T-helper 2 cell treated with Interferon-gamma antibody and Interleukin-4, amounts not matched to agents 100 ng/mL and 5 ng/mL, for 36 hours (primary cell): Measurements from ENCODE around the gene TAS2R40. TPM values are rescaled to one million over a fixed set of nuclear protein-coding genes. Genes with fewer than 3 reads are reported as not detected.
"Not testable (repeated sequence)": the region's sequence is repeated elsewhere in the genome, so short reads cannot be mapped to it uniquely, and the experiment has no call there.

Source experiments
- intact Hi-C: fragments of 100-400 bp; cut with micrococcal nuclease; formaldehyde crosslinking; loops from one replicate; pipeline ENCODE4 v1.15.1; 2023
- total RNA-seq: library from RNA; stranded (reverse); gene quantifications from 2 replicates; pipeline ENCODE4 v1.2.3, GENCODE V29; 2022

TAS2R40 gene
- total RNA-seq, 1 donor from 2014 or later: not detected

DNA sequence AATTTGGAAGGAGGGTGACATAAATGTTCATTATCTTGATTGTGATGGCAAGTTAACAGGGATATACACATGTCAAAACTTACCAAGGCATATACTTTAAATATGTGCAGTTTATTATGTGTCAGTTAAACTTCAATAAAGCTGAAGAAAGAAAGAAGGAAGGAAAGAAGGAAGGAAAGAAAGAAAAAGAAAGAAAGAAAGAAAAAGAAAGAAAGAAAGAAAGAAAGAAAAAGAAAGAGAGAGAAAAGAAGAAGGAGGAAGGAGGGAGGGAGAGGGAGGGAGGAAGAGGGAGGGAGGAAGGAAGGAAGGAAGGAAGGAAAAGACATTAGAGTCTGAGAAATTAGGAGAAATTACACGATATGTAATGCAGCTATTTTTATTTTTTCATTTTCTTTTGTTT is 25.5 kb downstream of the TAS2R40 start:
- intact Hi-C loops: no loop called here

DNA sequence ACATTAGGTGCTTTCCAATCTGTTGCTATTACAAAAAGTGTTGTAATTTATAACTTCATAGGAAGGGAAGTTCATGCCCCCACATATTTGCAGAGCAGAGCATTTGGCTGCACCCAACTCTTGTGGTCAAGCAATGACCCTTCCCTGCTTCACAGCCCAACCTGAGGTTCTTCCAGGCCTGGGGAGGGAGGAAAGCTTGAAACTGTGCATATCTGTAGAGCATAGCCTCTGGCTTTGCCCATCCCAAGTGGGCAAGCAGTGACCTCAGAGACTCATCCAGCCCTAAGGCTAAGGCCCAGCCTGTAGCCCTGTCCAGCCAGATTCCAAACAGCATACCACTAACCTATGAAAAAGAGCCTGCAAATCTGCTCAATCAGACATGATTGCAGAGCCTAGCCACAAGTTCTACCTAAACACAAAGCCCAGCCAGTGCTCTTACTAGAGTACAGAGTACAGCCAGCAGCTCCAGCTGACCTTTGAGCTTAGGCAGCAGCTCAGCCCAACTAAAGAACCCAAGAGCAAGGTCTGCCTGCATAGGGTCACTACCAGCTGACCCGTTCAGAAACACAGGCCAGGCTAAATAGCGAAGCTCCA is 27.0 kb downstream of the TAS2R40 start:
- intact Hi-C loops: no loop called here

DNA sequence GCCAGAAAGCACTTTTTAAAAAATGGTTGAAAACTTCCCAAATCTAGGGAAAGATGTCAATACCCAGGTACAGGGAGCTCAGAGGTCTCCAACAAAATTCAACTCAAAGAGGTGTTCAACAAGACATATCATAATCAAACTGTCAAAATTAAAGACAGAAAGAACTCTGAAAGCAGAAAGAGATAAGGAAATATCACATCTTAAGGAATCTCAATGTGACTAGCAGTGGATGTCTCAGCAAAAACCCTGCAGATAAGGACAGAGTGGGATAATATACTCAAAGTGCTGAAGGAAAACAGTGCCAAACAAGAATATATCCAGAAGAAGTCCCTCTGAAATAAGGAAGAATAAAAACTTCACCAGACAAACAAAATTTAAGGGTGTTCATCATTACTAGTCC is 28.4 kb downstream of the TAS2R40 start:
- intact Hi-C loops: loop anchor here (2.0 kb wide), 1 partner anchor 441 kb away; no protein-coding TSS in a partner anchor

- intact Hi-C loops: loop anchor here (1.0 to 2.0 kb wide), 2 partner anchors 37 to 442 kb away; partner anchors contain the start of gene CASP2
Observed at GRCh38 chr7:143250822-143251221, 29.0 kb downstream of the TAS2R40 start.

- intact Hi-C loops: loop anchor here (1.0 kb wide), 1 partner anchor 11 kb away; the partner anchor contains the start of gene GSTK1
Observed at GRCh38 chr7:143252006-143252405, 30.2 kb downstream of the TAS2R40 start.

- intact Hi-C loops: no loop called here
Observed at GRCh38 chr7:143255564-143255963, 33.7 kb downstream of the TAS2R40 start.

- intact Hi-C loops: no loop called here
Observed at GRCh38 chr7:143256325-143256724, 34.5 kb downstream of the TAS2R40 start.

- intact Hi-C loops: no loop called here
Observed at GRCh38 chr7:143256932-143257331, 35.1 kb downstream of the TAS2R40 start.

DNA sequence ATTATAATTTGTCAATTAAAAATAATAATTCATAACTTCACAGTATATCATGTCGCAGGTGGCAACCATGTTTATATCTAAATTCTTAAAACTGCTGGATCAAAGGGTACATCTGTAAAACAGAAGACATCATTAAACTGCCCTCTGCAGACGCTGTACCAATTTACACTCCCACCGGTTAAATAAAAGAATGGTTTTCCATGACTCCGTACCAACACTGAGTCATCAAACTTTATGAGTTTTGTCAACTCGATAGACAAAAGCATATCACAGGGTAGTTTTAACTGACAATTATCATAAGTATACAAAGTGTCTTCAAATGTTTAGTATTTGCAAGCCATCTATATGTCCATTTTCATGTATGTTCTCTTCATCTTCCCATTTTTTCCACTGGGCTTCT is 35.7 kb downstream of the TAS2R40 start:
- intact Hi-C loops: no loop called here

DNA sequence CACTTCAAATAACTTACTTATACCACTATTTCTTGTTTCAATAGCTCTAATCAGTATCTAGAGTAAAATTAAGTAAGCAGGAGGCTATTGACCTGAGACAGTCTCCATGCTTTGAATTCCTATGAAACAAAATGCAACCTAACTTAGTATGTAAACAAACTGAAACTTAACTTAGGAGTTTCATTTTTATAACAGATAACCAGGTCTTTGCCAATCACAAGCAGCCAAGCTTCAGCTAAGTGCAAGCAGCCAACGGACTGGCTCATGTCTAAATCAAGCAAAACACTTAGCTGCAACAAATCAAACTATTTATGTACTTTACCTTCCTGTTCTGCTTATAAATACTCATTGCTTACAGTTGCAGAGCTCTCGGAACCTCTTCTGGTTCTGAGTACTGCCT is 37.0 kb downstream of the TAS2R40 start:
- intact Hi-C loops: no loop called here

GRCh38 chr7:143259765-143260164 is 37.9 kb downstream of the TAS2R40 start:
- intact Hi-C loops: no loop called here

DNA sequence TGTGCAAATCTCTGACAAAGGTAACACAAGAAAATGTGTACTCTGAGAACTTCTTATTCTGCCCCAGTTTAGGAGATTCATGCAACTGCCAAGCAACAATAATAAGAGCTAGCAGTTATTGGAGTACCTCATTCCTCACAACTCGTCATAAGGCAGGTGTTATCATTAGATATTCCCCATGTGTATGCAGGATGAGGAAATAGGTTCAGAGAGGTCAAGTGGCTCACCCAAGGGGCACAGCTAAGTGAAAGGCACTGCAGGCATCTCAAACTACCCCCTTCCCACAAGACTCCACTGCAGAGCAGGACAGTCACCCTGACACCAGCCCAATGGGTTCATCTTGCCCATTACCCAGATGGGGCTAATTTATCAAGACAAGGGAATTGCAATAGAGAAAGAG is 40.1 kb downstream of the TAS2R40 start:
- intact Hi-C loops: no loop called here

GRCh38 chr7:143263266-143264195 is 41.7 kb downstream of the TAS2R40 start, which contains the start of gene GSTK1:
GSTK1 (plus strand) TSS chr7:143263441; CDS start chr7:143263514, 73 bp downstream.
- intact Hi-C loops: loop anchor here (1.0 kb wide), 4 partner anchors 11 to 118 kb away; partner anchors contain the start of genes CASP2 and ZYX

- intact Hi-C loops: not testable (repeated sequence)
Observed at GRCh38 chr7:143264196-143264568, 42.3 kb downstream of the TAS2R40 start.

DNA sequence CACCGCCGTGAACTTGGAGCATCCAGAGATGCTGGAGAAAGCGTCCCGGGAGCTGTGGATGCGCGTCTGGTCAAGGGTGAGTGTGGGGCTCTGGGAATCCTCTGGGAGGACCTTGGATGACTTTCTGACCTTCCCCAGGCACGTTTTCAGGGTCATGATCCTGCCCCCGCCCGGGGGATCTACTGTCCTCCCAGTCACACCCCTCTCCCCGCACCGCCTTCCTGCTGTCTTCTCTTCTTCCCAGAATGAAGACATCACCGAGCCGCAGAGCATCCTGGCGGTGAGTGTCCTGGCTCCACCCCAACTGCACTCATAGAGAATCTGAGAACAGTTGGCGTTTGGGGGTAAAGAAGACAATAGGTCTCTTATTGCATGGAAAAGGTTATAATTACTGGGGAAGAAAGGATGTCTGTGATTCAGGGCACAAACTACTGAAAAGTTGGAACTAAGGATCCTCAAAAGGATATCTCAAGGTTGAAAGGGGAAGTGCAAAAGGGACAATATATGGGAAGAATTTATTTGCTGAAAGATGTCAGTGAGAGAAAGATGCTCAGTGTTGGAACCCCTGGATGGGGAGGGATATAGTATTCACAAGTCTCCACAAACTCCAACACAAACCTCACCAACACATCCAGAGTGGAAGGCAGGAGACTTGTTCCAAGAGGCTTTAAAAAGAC is 43.3 kb downstream of the TAS2R40 start:
- intact Hi-C loops: no loop called here

DNA sequence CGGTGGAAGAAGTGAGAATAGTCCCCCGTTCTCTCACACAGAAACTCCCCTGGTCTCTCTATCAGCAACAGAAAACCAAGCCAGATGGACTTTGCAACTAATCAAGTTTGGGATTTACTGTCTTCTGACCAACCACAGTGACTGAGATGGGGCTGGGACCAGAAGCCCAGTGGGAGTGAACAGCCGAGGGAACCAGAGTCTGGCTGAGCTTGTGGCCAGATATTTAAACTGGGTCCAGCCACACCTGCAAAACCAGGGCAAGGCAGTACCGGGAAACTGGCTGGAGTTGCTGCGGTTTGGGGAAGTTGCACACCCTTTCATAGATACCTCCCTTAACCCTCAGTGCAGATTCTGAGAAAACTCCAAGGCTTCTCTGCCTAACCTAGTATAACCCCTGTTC is 47.4 kb downstream of the TAS2R40 start:
- intact Hi-C loops: no loop called here

DNA sequence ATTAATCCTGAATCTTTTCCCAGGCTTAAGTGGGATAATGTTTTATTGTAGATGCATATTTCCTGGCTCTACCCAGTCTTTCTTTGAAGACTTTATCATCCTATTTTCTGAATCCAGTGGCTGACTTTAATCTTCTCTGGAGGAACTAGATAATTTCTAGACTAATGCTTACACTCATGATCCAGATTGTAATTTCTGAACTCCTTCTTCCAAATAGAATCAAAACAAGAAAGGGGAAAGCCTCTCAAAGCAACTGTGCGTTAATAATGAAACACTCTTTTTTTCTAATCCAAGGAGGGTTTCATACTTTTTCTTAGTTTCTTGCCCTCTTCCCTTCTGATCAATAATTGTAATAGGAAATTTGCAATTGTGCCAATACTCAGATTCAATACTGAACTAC is 49.4 kb downstream of the TAS2R40 start:
- intact Hi-C loops: no loop called here

Other genes with a start within 250 kb of the TAS2R40 start
- not detected in 2 replicates for gene OR9A2, start 194.9 kb upstream of the TAS2R40 start, total RNA-seq
- not detected in 2 replicates for gene OR6V1, start 169.7 kb upstream of the TAS2R40 start, total RNA-seq
- not detected in 2 replicates for gene PIP, start 90.0 kb upstream of the TAS2R40 start, total RNA-seq
- gene TAS2R39, start 38.6 kb upstream of the TAS2R40 start, total RNA-seq: not detected in 2 replicates
- 363 and 365 TPM in 2 replicates for gene GSTK1, start 41.4 kb downstream of the TAS2R40 start, total RNA-seq
- 0.89 and 1.2 TPM in 2 replicates for gene TMEM139, start 62.9 kb downstream of the TAS2R40 start, total RNA-seq
- gene CASP2, start 66.3 kb downstream of the TAS2R40 start, total RNA-seq: 118 and 124 TPM in 2 replicates
- 0.09 TPM in 1 of 2 replicates, not detected in the other for gene CLCN1, start 94.1 kb downstream of the TAS2R40 start, total RNA-seq
- gene FAM131B, start 140.7 kb downstream of the TAS2R40 start, total RNA-seq: 0.32 and 0.48 TPM in 2 replicates
- 168 and 171 TPM in 2 replicates for gene ZYX, start 159.3 kb downstream of the TAS2R40 start, total RNA-seq
- gene EPHA1, start 186.8 kb downstream of the TAS2R40 start, total RNA-seq: 0.73 and 1.9 TPM in 2 replicates
- gene TAS2R60, start 221.4 kb downstream of the TAS2R40 start, total RNA-seq: not detected in 2 replicates